ENCODE measurements around the gene ELOB. TPM values are rescaled to one million over a fixed set of nuclear protein-coding genes. Genes with fewer than 3 reads are reported as not detected.
"Not testable (repeated sequence)": the region's sequence is repeated elsewhere in the genome, so short reads cannot be mapped to it uniquely, and the experiment has no call there.

Gene ELOB
- total RNA-seq, 2 donors from 2014 or later = 158 to 208 TPM

DNA sequence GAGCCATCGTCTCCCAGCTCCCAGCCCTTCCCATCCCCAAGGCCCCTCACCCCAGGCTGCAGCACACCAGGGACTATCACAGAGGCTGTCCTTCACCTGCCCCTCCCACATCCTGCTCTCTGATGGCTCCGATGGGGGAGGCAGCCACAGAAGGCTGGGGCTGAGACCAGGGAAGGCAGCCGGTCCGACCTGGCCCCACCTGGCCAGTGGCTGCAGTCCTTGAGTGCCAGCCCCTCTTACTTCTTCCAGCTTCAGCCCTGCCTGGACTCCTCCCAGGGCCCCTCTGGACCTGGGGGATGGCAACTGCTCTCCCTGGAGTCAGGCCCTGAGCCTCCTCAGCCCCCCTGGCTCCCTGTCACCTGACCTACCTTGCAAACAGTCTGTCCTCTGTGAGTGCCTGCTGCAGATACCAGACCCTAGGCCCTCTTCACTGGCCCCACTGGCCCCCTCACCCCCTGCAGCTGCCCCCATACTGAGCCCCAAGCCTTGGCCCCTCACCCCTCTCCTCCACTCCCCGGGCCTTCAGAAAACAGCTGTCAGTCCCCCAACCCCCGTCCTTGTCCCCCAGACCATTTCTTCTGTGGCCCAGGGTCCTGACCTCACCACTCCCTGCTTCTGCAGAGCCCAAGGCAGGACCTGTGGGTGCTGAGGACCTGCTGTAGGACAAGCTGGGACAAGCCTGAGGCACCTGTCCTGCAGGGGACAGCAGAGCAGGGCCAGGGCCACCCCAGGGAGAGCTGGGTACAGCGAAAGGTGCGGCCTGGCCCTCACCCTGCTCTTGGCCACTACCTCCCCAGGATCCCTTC, 37.3 kb downstream of the ELOB start:
- no peaks in the 10 kb centered on the region for H3K27me3 Mint-ChIP-seq (ENCODE audit: low read depth)
- ATAC-seq (replicated peaks in 1 of 2) (no peak), DNase-seq (no peak)
- H3K36me3 Mint-ChIP-seq (ENCODE audit: insufficient read depth in 2 of 2) = no peaks in the 10 kb centered on the region
- H3K9me3 Mint-ChIP-seq = no peaks in the 10 kb centered on the region
- no peak overlapping the region for H3K4me3 Mint-ChIP-seq
- no peak overlapping the region for H3K27ac Mint-ChIP-seq
- H3K4me1 Mint-ChIP-seq (ENCODE audit: low read depth) = no peaks in the 10 kb centered on the region

GRCh38 chr16:2738615-2739014, 38.5 kb downstream of the ELOB start:
- Mint-ChIP-seq H3K27ac (no peak overlapping the region), H3K4me3 (no peak overlapping the region), H3K4me1 (ENCODE audit: low read depth) (no peaks in the 10 kb centered on the region), H3K9me3 (no peaks in the 10 kb centered on the region), H3K36me3 (ENCODE audit: insufficient read depth in 2 of 2) (no peaks in the 10 kb centered on the region), H3K27me3 (ENCODE audit: low read depth) (no peaks in the 10 kb centered on the region)
- DNase-seq (no peak), ATAC-seq (replicated peaks in 1 of 2) (no peak)

DNA sequence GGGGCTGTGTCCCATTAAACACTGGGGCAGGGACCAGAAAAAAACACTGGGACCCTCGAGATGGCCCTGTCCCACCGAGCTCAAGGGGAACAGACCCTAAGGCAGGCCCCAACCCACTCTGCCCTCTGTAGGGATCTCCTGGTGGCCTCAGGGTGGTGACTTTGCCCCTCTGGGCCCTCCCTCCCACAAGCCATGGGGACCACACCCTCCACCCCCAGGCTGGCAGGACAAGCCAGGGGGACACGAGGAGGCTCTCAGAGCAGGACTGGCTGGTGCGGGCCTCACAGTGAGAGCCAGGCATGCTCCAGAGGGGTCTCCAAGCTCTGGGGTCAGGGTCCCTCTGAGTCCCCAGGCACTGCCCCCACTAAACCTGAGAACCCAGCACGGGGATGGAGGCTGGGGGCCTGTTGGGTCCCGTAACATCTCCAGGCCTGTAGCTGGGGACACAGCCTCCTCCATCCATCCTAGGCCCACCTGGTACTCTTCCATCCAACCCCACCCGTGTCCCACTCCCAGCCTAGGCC, 39.1 kb downstream of the ELOB start:
- Mint-ChIP-seq H3K27ac (no peak overlapping the region), H3K27me3 (ENCODE audit: low read depth) (no peaks in the 10 kb centered on the region), H3K36me3 (ENCODE audit: insufficient read depth in 2 of 2) (no peaks in the 10 kb centered on the region), H3K4me3 (no peak overlapping the region), H3K4me1 (ENCODE audit: low read depth) (no peaks in the 10 kb centered on the region), H3K9me3 (no peaks in the 10 kb centered on the region)
- ATAC-seq (replicated peaks in 1 of 2) = no peak
- DNase-seq = no peak

DNA sequence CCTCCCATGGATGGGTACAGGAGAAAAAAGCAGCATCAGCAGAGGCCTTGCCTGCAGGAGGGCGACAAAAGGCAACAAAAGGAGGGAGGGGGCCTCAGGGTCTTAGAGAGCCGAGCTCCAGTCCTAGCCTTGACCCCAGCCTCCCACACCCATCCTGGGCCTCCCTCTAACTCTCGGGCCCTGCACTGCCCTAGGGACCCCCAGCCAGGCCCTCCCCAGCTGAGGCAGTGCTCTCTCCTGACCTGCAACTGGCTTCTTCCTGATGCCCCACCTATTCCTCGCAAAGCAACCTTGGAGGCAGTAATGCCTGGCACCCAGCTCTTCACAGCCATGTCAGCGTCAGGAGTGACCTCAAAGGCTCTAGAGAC, 39.9 kb downstream of the ELOB start:
- no peaks in the 10 kb centered on the region for H3K27me3 Mint-ChIP-seq (ENCODE audit: low read depth)
- ATAC-seq (replicated peaks in 1 of 2) (no peak), DNase-seq (no peak)
- no peak overlapping the region for H3K4me3 Mint-ChIP-seq
- no peaks in the 10 kb centered on the region for H3K9me3 Mint-ChIP-seq
- H3K4me1 Mint-ChIP-seq (ENCODE audit: low read depth) = no peaks in the 10 kb centered on the region
- H3K36me3 Mint-ChIP-seq (ENCODE audit: insufficient read depth in 2 of 2) = no peaks in the 10 kb centered on the region
- no peak overlapping the region for H3K27ac Mint-ChIP-seq

DNA sequence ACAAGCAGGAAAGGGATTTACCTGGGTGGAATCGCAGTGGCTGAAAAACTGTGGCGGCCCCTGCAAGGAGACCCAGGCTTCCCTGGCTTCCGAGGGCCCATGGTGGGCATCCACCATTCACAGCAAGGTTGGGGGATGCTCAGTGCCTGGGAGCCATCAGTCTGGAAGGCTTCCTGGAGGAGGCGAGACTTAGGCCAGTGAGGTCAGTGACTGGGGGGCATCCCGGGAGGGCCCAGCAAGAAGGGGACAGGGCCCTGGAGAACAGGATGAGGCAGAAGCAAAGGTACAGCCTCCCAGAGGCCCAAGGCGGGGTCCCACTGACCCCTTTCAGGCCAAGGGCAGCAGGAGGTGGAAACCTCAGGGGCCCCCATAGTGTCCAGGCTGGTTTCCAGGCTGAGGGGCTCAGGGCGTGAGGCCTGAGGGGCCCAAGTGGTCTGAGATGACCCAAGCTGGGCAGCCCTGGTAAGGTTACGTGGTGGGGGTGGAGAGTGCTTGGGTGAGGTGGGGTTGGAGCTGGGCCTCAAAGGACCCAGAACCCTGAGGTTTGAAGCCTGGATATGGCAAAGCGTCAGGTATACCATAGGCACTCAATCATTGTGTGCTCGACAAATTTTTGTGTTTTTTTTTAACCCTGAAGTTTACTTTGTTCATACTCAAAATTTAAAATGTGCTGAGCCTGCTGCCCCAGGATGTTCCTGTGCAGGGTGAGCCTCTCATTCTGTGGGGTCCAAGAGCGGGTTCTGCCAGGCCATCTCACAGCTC, 40.4 kb downstream of the ELOB start:
- H3K36me3 Mint-ChIP-seq (ENCODE audit: insufficient read depth in 2 of 2) = no peaks in the 10 kb centered on the region
- no peaks in the 10 kb centered on the region for H3K9me3 Mint-ChIP-seq
- H3K4me3 Mint-ChIP-seq = no peak overlapping the region
- no peaks in the 10 kb centered on the region for H3K27me3 Mint-ChIP-seq (ENCODE audit: low read depth)
- H3K4me1 Mint-ChIP-seq (ENCODE audit: low read depth) = no peaks in the 10 kb centered on the region
- no peak overlapping the region for H3K27ac Mint-ChIP-seq
- no peak for DNase-seq
- no peak for ATAC-seq (replicated peaks in 1 of 2)

DNA sequence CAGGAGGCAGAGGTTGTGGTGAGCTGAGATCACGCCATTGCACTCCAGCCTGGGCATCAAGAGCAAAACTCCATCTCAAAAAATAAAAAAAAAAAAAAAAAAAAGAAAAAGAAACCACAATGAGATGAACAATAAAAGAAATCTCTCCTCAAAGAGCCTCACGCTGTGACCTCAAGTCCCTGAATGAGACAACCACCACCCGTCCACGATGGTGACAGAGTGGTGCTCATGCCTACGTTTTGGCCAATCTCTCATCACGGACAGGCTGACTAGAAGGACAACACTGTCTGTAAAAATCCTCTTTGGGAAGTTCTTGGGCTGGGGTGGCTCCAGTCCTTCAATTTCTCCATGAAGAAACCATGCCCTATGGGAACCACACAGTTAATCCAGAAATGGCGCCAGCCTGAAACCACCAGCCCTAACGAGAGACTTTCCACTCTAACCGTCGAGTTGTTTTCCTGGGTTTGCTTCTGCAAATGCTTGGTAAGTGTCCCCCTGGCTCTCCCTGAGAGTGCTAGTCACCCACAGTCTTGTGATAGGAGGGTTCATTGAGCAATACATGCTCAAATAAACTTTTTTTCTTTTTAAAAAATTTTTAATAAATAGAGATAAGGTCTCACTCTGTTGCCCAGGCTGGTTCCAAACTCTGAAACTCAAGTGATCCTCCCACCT, 42.1 kb downstream of the ELOB start:
- ATAC-seq (replicated peaks in 1 of 2) (peak in 1 of 2 donors; percentile 69), DNase-seq (no peak)
- Mint-ChIP-seq H3K4me3 (no peak overlapping the region), H3K36me3 (ENCODE audit: insufficient read depth in 2 of 2) (no peaks in the 10 kb centered on the region), H3K9me3 (no peaks in the 10 kb centered on the region), H3K4me1 (ENCODE audit: low read depth) (no peaks in the 10 kb centered on the region), H3K27ac (no peak overlapping the region), H3K27me3 (ENCODE audit: low read depth) (no peaks in the 10 kb centered on the region)

- DNase-seq (no peak), ATAC-seq (replicated peaks in 1 of 2) (peak in 1 of 2 donors; percentile 51)
- Mint-ChIP-seq H3K4me3 (no peak overlapping the region), H3K27ac (no peak overlapping the region), H3K9me3 (no peaks in the 10 kb centered on the region), H3K4me1 (ENCODE audit: low read depth) (peaks cover 7% of the 10 kb centered on the region), H3K36me3 (ENCODE audit: insufficient read depth in 2 of 2) (no peaks in the 10 kb centered on the region), H3K27me3 (ENCODE audit: low read depth) (peaks cover 6% of the 10 kb centered on the region)
Measured at GRCh38 chr16:2728034-2728433, 49.0 kb downstream of the ELOB start.

GRCh38 chr16:2726923-2727322, 50.2 kb downstream of the ELOB start:
- no peaks in the 10 kb centered on the region for H3K36me3 Mint-ChIP-seq (ENCODE audit: insufficient read depth in 2 of 2)
- H3K4me3 Mint-ChIP-seq = no peak overlapping the region
- DNase-seq = no peak
- no peaks in the 10 kb centered on the region for H3K9me3 Mint-ChIP-seq
- H3K27me3 Mint-ChIP-seq (ENCODE audit: low read depth) = peaks cover 6% of the 10 kb centered on the region
- ATAC-seq (replicated peaks in 1 of 2) = no peak
- H3K27ac Mint-ChIP-seq = no peak overlapping the region
- peaks cover 7% of the 10 kb centered on the region for H3K4me1 Mint-ChIP-seq (ENCODE audit: low read depth)

GRCh38 chr16:2724816-2725348, 52.2 kb downstream of the ELOB start:
- Mint-ChIP-seq H3K4me3 (no peak overlapping the region), H3K27ac (no peak overlapping the region), H3K9me3 (no peaks in the 10 kb centered on the region), H3K27me3 (ENCODE audit: low read depth) (peaks cover 6% of the 10 kb centered on the region), H3K36me3 (ENCODE audit: insufficient read depth in 2 of 2) (no peaks in the 10 kb centered on the region), H3K4me1 (ENCODE audit: low read depth) (peaks cover 7% of the 10 kb centered on the region)
- ATAC-seq (replicated peaks in 1 of 2) = no peak
- no peak for DNase-seq

- Mint-ChIP-seq H3K9me3 (no peaks in the 10 kb centered on the region), H3K4me3 (no peak overlapping the region), H3K27me3 (ENCODE audit: low read depth) (peaks cover 6% of the 10 kb centered on the region), H3K4me1 (ENCODE audit: low read depth) (peaks cover 7% of the 10 kb centered on the region), H3K36me3 (ENCODE audit: insufficient read depth in 2 of 2) (no peaks in the 10 kb centered on the region), H3K27ac (no peak overlapping the region)
- DNase-seq = no peak
- ATAC-seq (replicated peaks in 1 of 2) = no peak
Measured at GRCh38 chr16:2724088-2724676, 52.9 kb downstream of the ELOB start.

- H3K9me3 Mint-ChIP-seq; H3K36me3 Mint-ChIP-seq (ENCODE audit: insufficient read depth in 2 of 2): not testable (repeated sequence)
- peak overlapping the region; percentile 69 to 73 for H3K4me3 Mint-ChIP-seq
Measured at GRCh38 chr16:2721634-2722173, 55.4 kb downstream of the ELOB start.

More at GRCh38 chr16:2721634-2722173, 55.4 kb downstream of the ELOB start:
- H3K4me1 Mint-ChIP-seq (ENCODE audit: low read depth); DNase-seq; H3K27me3 Mint-ChIP-seq (ENCODE audit: low read depth); ATAC-seq (replicated peaks in 1 of 2); H3K27ac Mint-ChIP-seq: not testable (repeated sequence)
